GM21529 (cell line): ENCODE data around the gene BABAM2.
"Not testable (repeated sequence)": the region's sequence is repeated elsewhere in the genome, so short reads cannot be mapped to it uniquely, and the experiment has no call there.

Source experiments
- ATAC-seq: cut with Tn5 transposase; IDR thresholded peaks from one replicate; pipeline ENCODE4 v1.9.1; 2021; ENCODE audit not compliant: unreplicated experiment

Gene BABAM2

GRCh38 chr2:28321426-28321825 lies 430.9 kb downstream of the BABAM2 start:
- ATAC-seq = no peak

GRCh38 chr2:28322051-28322450 lies 431.5 kb downstream of the BABAM2 start:
- no peak for ATAC-seq

- no peak for ATAC-seq
Measured at GRCh38 chr2:28322456-28322855, 431.9 kb downstream of the BABAM2 start.

GRCh38 chr2:28322981-28323396 lies 432.5 kb downstream of the BABAM2 start:
- no peak for ATAC-seq

- ATAC-seq = no peak
Measured at GRCh38 chr2:28325173-28325566, 434.6 kb downstream of the BABAM2 start.

- ATAC-seq = peak; percentile 77
Measured at GRCh38 chr2:28325567-28326468, 435.3 kb downstream of the BABAM2 start.

- ATAC-seq = no peak
Measured at GRCh38 chr2:28326469-28326805, 435.9 kb downstream of the BABAM2 start.

- ATAC-seq = no peak
Measured at GRCh38 chr2:28326881-28327505, 436.5 kb downstream of the BABAM2 start.

GRCh38 chr2:28327581-28327955 lies 437.0 kb downstream of the BABAM2 start:
- no peak for ATAC-seq

GRCh38 chr2:28327956-28328922 lies 437.7 kb downstream of the BABAM2 start:
- no peak for ATAC-seq

GRCh38 chr2:28329184-28329583 lies 438.7 kb downstream of the BABAM2 start:
- ATAC-seq = no peak

GRCh38 chr2:28330722-28331121 lies 440.2 kb downstream of the BABAM2 start:
- ATAC-seq = not testable (repeated sequence)

- not testable (repeated sequence) for ATAC-seq
Measured at GRCh38 chr2:28331797-28332196, 441.3 kb downstream of the BABAM2 start.

- ATAC-seq = no peak
Measured at GRCh38 chr2:28332696-28333095, 442.2 kb downstream of the BABAM2 start.

- no peak for ATAC-seq
Measured at GRCh38 chr2:28333606-28334526, 443.3 kb downstream of the BABAM2 start.

GRCh38 chr2:28334527-28334894 lies 444.0 kb downstream of the BABAM2 start:
- ATAC-seq = no peak

- not testable (repeated sequence) for ATAC-seq
Measured at GRCh38 chr2:28335265-28335664, 444.7 kb downstream of the BABAM2 start.

GRCh38 chr2:28335666-28336065 lies 445.1 kb downstream of the BABAM2 start:
- ATAC-seq = no peak

GRCh38 chr2:28336264-28336980 lies 445.9 kb downstream of the BABAM2 start:
- ATAC-seq = no peak
